H54 (cell line): ENCODE data around the gene CUL9.
"Not testable (repeated sequence)": the region's sequence is repeated elsewhere in the genome, so short reads cannot be mapped to it uniquely, and the experiment has no call there.

Source experiments
- DNase-seq: peaks from one replicate; pipeline ENCODE4 v3.0.0; 2011; ENCODE audit warnings: low spot score, mixed read lengths; ENCODE audit not compliant: insufficient read length
- FAIRE-seq: peaks from 3 replicates; lab custom pipeline; 2011; peaks lifted over from hg19 to GRCh38; lab: Jason Lieb, UNC
- POLR2A ChIP-seq: IDR thresholded peaks from 2 replicates; pipeline ENCODE4 v1.6.1; 2011; ENCODE audit warnings: low read depth, mild to moderate bottlenecking, low read length

Gene CUL9

GRCh38 chr6:43181942-43182860 lies at the start of gene CUL9:
TSS of gene CUL9 (plus strand) at chr6:43182196. CDS start at chr6:43184311, 2,115 bp downstream.
- FAIRE-seq (no peak), DNase-seq (peak; percentile 82)
- TF ChIP-seq POLR2A, result peak; percentile 54

- DNase-seq (no peak), FAIRE-seq (no peak)
- no peak for TF ChIP-seq POLR2A
These were observed 43.7 kb upstream of the CUL9 start for GRCh38 chr6:43138267-43138666.

GRCh38 chr6:43139973-43140372 lies 42.0 kb upstream of the CUL9 start:
- not testable (repeated sequence) for DNase-seq, FAIRE-seq

- DNase-seq (no peak), FAIRE-seq (no peak)
- TF ChIP-seq POLR2A, result no peak
These were observed 40.4 kb upstream of the CUL9 start for GRCh38 chr6:43141644-43142043.

GRCh38 chr6:43142101-43142500 lies 39.9 kb upstream of the CUL9 start:
- FAIRE-seq (no peak), DNase-seq (no peak)
- no peak for TF ChIP-seq POLR2A

- no peak for TF ChIP-seq POLR2A
- FAIRE-seq, result peak; percentile 80
- peak; percentile 96 for DNase-seq
These were observed 38.5 kb upstream of the CUL9 start for GRCh38 chr6:43143235-43144128.

- no peak for TF ChIP-seq POLR2A
- FAIRE-seq (no peak), DNase-seq (no peak)
These were observed 37.1 kb upstream of the CUL9 start for GRCh38 chr6:43144879-43145278.

GRCh38 chr6:43146261-43146660 lies 35.7 kb upstream of the CUL9 start:
- no peak for TF ChIP-seq POLR2A
- DNase-seq (no peak), FAIRE-seq (no peak)

- DNase-seq, result no peak
- TF ChIP-seq POLR2A, result no peak
- no peak for FAIRE-seq
These were observed 35.0 kb upstream of the CUL9 start for GRCh38 chr6:43146709-43147688.

GRCh38 chr6:43147691-43148477 lies 34.1 kb upstream of the CUL9 start:
- DNase-seq (no peak), FAIRE-seq (no peak)
- TF ChIP-seq POLR2A, result no peak

GRCh38 chr6:43149265-43149664 lies 32.7 kb upstream of the CUL9 start:
- TF ChIP-seq POLR2A, result no peak

GRCh38 chr6:43150051-43150751 lies 31.8 kb upstream of the CUL9 start:
- FAIRE-seq (no peak), DNase-seq (no peak)
- no peak for TF ChIP-seq POLR2A

More at GRCh38 chr6:43149265-43149664, 32.7 kb upstream of the CUL9 start:
- DNase-seq, result no peak
- no peak for FAIRE-seq
